GM12892 (cell line): ENCODE results near the gene NGF.

ENCODE experiments used
- DNase-seq: peaks from one replicate; pipeline ENCODE4 v3.0.0; 2011; ENCODE audit not compliant: insufficient read length
- FAIRE-seq: peaks from 2 replicates; lab custom pipeline; 2011; peaks lifted over from hg19 to GRCh38; lab: Jason Lieb, UNC
- POLR2A ChIP-seq: IDR thresholded peaks from 2 replicates; pipeline ENCODE4 v1.6.1; 2011; ENCODE audit warnings: low read depth, low read length, control low read depth
- POLR2AphosphoS5 ChIP-seq: IDR thresholded peaks from 2 replicates; pipeline ENCODE4 v1.6.1; 2011; ENCODE audit warnings: low read depth, low read length, control low read depth
- TAF1 ChIP-seq: IDR thresholded peaks from 2 replicates; pipeline ENCODE4 v1.6.1; 2011; ENCODE audit warnings: low read depth, mild to moderate bottlenecking, control low read depth, low read length, borderline replicate concordance

Gene NGF

GRCh38 chr1:115239426-115239825 is 98.6 kb downstream of the NGF start:
- no peak for DNase-seq
- no peak for TF ChIP-seq TAF1
- TF ChIP-seq POLR2AphosphoS5: no peak
- TF ChIP-seq POLR2A: no peak
- no peak for FAIRE-seq

DNA sequence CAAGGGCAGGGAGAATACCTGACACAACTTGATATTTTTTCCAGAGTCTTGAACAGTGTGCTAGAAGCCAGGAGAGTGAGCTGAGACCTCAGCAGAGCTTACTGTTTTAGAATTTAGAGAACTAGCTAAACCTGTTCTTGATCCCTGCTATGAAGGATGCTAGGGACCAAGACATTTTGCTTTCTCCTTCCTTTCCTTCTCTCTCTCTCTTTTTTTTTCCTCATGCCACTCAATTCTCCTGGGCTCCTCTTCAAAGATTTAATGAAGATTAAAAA is 99.0 kb downstream of the NGF start:
- DNase-seq: no peak
- TF ChIP-seq TAF1 (no peak), POLR2AphosphoS5 (no peak), POLR2A (no peak)
- FAIRE-seq: no peak

- FAIRE-seq (no peak), DNase-seq (no peak)
Measured at GRCh38 chr1:115238336-115239147, 99.5 kb downstream of the NGF start.

DNA sequence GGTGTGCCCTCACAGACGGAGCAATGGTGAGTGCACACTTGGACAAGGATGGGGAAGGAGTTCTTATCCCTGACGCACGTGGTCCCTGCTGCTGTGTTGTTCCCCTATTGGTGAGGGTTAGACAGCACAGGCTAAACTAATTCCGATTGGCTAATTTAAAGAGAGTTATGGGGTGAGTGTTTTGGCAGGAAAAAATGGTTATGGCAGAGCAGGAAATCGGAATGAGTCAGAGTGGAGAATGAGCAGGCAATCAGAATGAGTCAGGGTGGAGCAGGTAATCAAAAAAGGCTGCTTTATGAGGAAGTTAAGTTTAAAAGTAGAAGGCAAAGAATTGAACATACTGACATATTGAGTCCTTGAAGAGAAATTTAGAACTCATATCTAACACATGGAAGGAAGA is 100.5 kb downstream of the NGF start:
- DNase-seq: no peak

More at GRCh38 chr1:115238336-115239147, 99.5 kb downstream of the NGF start:
- no peak for TF ChIP-seq TAF1
- TF ChIP-seq POLR2A: no peak
- no peak for TF ChIP-seq POLR2AphosphoS5

GRCh38 chr1:115237023-115237422 is 101.0 kb downstream of the NGF start:
- FAIRE-seq (no peak), DNase-seq (no peak)
- TF ChIP-seq POLR2A (no peak), TAF1 (no peak), POLR2AphosphoS5 (no peak)

More for the DNA sequence above, 100.5 kb downstream of the NGF start:
- FAIRE-seq: no peak
- TF ChIP-seq TAF1 (no peak), POLR2AphosphoS5 (no peak), POLR2A (no peak)
